GM23338 (cell line): ENCODE data around the gene KRT17. TPM values are rescaled to one million over a fixed set of nuclear protein-coding genes. Genes with fewer than 3 reads are reported as not detected.

Experiments
- ATAC-seq: fragments of 200-7000 bp; cut with Tn5 transposase; 3 replicates; pipeline ENCODE4 v1.9.1; 2020
- DNase-seq: peaks from one replicate; pipeline ENCODE4 v3.0.0-alpha.2; 2015; ENCODE audit warnings: low spot score
- H2AFZ ChIP-seq: fragments of 200-600 bp; sonication (generic); 2 replicates; pipeline ENCODE4 v1.8.0; 2016; ENCODE audit warnings: antibody characterized with exemption, mild to moderate bottlenecking, moderate library complexity
- H3F3A ChIP-seq: fragments of 200-600 bp; sonication (generic); replicated peaks from 2 replicates; pipeline ENCODE4 v1.8.0; 2017; ENCODE audit warnings: antibody characterized with exemption, mixed run types, low read depth
- H3K27ac ChIP-seq: fragments of 200-600 bp; sonication (generic); 2 replicates; pipeline ENCODE4 v1.6.1; 2016; ENCODE audit warnings: low read depth
- H3K27me3 ChIP-seq: fragments of 200-600 bp; sonication (generic); 2 replicates; pipeline ENCODE4 v1.8.0; 2016; ENCODE audit warnings: mild to moderate bottlenecking, mixed run types, moderate library complexity; ENCODE audit not compliant: insufficient read depth
- H3K36me3 ChIP-seq: fragments of 200-600 bp; sonication (generic); 2 replicates; pipeline ENCODE4 v1.8.0; 2016; ENCODE audit warnings: mild to moderate bottlenecking; ENCODE audit not compliant: insufficient read depth
- H3K4me1 ChIP-seq: fragments of 200-600 bp; sonication (generic); 2 replicates; pipeline ENCODE4 v1.8.0; 2016; ENCODE audit warnings: mild to moderate bottlenecking, moderate library complexity; ENCODE audit not compliant: insufficient read depth
- H3K4me2 ChIP-seq: fragments of 200-600 bp; sonication (generic); 2 replicates; pipeline ENCODE4 v1.7.1; 2017; ENCODE audit warnings: mixed run types
- H3K4me3 ChIP-seq: fragments of 200-600 bp; sonication (generic); 2 replicates; pipeline ENCODE4 v1.6.1; 2016; ENCODE audit warnings: mixed run types
- H3K79me2 ChIP-seq: fragments of 200-600 bp; sonication (generic); replicated peaks from 2 replicates; pipeline ENCODE4 v1.8.0; 2017; ENCODE audit warnings: mild to moderate bottlenecking; ENCODE audit not compliant: insufficient read depth
- H3K9me2 ChIP-seq: fragments of 200-600 bp; sonication (generic); 2 replicates; pipeline ENCODE4 v1.8.0; 2017; ENCODE audit not compliant: insufficient read depth
- H4K20me1 ChIP-seq: fragments of 200-600 bp; sonication (generic); replicated peaks from 2 replicates; pipeline ENCODE4 v1.8.0; 2017; ENCODE audit warnings: mild to moderate bottlenecking; ENCODE audit not compliant: insufficient read depth
- H3K27ac Mint-ChIP-seq: 2 replicates; pipeline ENCODE4 v1.8.0; 2020; ENCODE audit warnings: inconsistent platforms, mild to moderate bottlenecking, moderate library complexity, mixed read lengths
- H3K27me3 Mint-ChIP-seq: 3 replicates; pipeline ENCODE4 v1.8.0; 2022; ENCODE audit warnings: low read depth, mild to moderate bottlenecking, moderate library complexity, mixed read lengths, inconsistent platforms; ENCODE audit not compliant: insufficient read depth, poor library complexity
- H3K36me3 Mint-ChIP-seq: 3 replicates; pipeline ENCODE4 v1.8.0; 2021; ENCODE audit warnings: low read depth, mild to moderate bottlenecking, inconsistent platforms, moderate library complexity, mixed read lengths
- H3K4me1 Mint-ChIP-seq: 3 replicates; pipeline ENCODE4 v1.8.0; 2020; ENCODE audit warnings: mild to moderate bottlenecking, inconsistent platforms, mixed read lengths
- H3K4me3 Mint-ChIP-seq: 3 replicates; pipeline ENCODE4 v1.8.0; 2021; ENCODE audit warnings: moderate library complexity, mild to moderate bottlenecking, inconsistent platforms, mixed read lengths
- H3K9me3 Mint-ChIP-seq: 3 replicates; pipeline ENCODE4 v1.8.0; 2020; ENCODE audit warnings: moderate library complexity, mild to moderate bottlenecking, inconsistent platforms, mixed read lengths
- CREB1 ChIP-seq: fragments of 250-450 bp; sonication (Bioruptor Pico); IDR thresholded peaks from 2 replicates; pipeline ENCODE4 v1.5.0; 2020; ENCODE audit warnings: low read depth, mild to moderate bottlenecking, moderate library complexity
- CTCF ChIP-seq, 2 experiments: fragments of 200-600 bp in 1 of 2; sonication (generic) in 1 of 2; conservative IDR thresholded peaks; 2 replicates each; pipeline versions ENCODE4 v1.5.1 to v1.6.1; 2016 to 2017; ENCODE audit warnings: antibody characterized with exemption in 2 of 2, low read depth in 2 of 2, mild to moderate bottlenecking in 2 of 2, moderate library complexity in 1 of 2
- ETS1 ChIP-seq: IDR thresholded peaks from 2 replicates; pipeline ENCODE4 v1.6.1; 2016; ENCODE audit warnings: antibody characterized with exemption
- EZH2 ChIP-seq: fragments of 200-600 bp; sonication (generic); IDR thresholded peaks from one replicate; pipeline ENCODE4 v1.8.0; 2017; ENCODE audit warnings: antibody characterized with exemption, mild to moderate bottlenecking, low read depth; ENCODE audit not compliant: unreplicated experiment
- EZH2phosphoT487 ChIP-seq: fragments of 200-600 bp; sonication (generic); IDR thresholded peaks from one replicate; pipeline ENCODE4 v1.8.1; 2018; ENCODE audit warnings: antibody characterized with exemption; ENCODE audit not compliant: unreplicated experiment
- JUNB ChIP-seq: IDR thresholded peaks from one replicate; pipeline ENCODE4 v1.6.1; 2016; ENCODE audit warnings: antibody characterized with exemption; ENCODE audit not compliant: unreplicated experiment
- NANOG ChIP-seq: IDR thresholded peaks from 2 replicates; pipeline ENCODE4 v1.6.1; 2016; ENCODE audit warnings: antibody characterized with exemption, borderline replicate concordance
- POLR2AphosphoS5 ChIP-seq: IDR thresholded peaks from 2 replicates; pipeline ENCODE4 v1.6.1; 2016; ENCODE audit warnings: antibody characterized with exemption, low read depth
- STAT1 ChIP-seq: IDR thresholded peaks from one replicate; pipeline ENCODE4 v1.6.1; 2016; ENCODE audit warnings: antibody characterized with exemption; ENCODE audit not compliant: unreplicated experiment
- ZNF114 ChIP-seq: fragments of 250-450 bp; sonication (Bioruptor Pico); IDR thresholded peaks from 2 replicates; pipeline ENCODE4 v1.5.0; 2020; ENCODE audit warnings: mild to moderate bottlenecking, moderate library complexity
- ZNF331 ChIP-seq: fragments of 250-450 bp; sonication (Bioruptor Pico); IDR thresholded peaks from 2 replicates; pipeline ENCODE4 v1.5.0; 2020; ENCODE audit warnings: low read depth, mild to moderate bottlenecking, moderate library complexity
- ZNF462 ChIP-seq: fragments of 250-450 bp; sonication (Bioruptor Pico); IDR thresholded peaks from 2 replicates; pipeline ENCODE4 v1.5.0; 2020; ENCODE audit warnings: mild to moderate bottlenecking, moderate library complexity
- polyA plus RNA-seq: library from polyadenylated mRNA; unstranded; fragments of >200 nt; fragmentation: Nextera tagmentation; extraction: Ambion mirVana; gene quantifications from 2 replicates; pipeline ENCODE4 v1.2.1, GENCODE V29; 2016
- total RNA-seq: library from RNA; depleted of rRNA; stranded (reverse); fragments of >200 nt; shearing (Covaris generic); gene quantifications from 2 replicates; pipeline ENCODE4 v1.2.3, GENCODE V29; 2014
- TF ChIP-seq, protein P1 (sequence below): IDR thresholded peaks from one replicate; pipeline ENCODE4 v1.6.1; 2018; ENCODE audit warnings: antibody characterized with exemption; ENCODE audit not compliant: unreplicated experiment

Gene KRT17
- total and polyA plus RNA-seq, 2 experiments from 2014 or later, result 0.63 to 1.8 TPM

DNA sequence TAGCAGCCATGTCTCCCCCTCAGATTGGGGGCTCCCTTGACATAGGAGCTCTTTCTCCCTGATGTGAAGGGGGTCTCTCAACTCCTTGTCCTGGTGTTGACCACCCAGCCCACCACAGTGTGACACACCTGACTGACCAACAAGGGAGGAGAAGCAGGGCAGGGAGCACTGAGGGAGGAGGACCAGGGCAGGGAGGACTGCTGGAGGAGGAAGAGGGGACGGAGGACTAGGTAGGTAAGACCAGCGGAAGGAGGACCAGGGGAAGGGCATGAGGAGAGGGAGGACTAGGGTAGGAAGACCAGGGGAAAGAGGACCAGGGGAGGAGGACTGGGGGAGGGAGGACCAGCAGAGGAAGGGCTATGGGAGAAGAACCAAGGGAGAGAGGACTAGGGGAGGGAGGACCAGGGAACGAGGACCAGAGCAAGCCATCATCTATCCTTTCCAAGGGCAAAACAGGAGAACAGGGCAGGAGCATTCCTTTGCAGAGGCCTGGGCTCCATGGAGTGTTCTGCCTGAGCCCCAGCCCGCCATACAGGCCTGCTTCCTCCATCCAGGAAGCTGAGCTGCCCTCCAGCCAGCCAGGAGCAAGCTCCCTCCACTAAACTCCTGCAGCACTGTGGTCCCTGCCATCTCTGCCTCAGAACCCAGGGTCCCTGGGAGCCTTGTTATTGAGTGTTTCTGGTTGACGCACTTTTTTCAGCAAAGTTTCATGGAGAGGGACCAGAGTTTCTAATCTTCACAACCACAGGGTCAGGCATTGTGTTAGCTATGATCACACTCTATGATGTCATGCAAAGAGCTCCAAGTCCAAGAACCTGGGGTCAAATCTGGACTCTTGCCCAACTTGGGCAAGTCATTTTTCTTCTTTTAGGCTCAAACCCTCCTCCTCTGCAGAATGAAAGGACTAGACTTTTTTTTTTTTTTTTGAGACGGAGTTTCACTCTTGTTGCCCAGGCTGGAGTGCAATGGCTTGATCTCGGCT, 15.4 kb upstream of the KRT17 start:
- H3K9me3 Mint-ChIP-seq, result no peaks in the 10 kb centered on the region
- Histone ChIP-seq H3K4me3 (no peak overlapping the region), H2AFZ (no peak overlapping the region; the same call in 1 of the 2 replicates), H4K20me1 (no peaks in the 10 kb centered on the region), H3K27ac (no peak overlapping the region), H3K4me2 (no peak overlapping the region), H3K36me3 (no peaks in the 10 kb centered on the region), H3K4me1 (0 out of 2 replicates have a peak, but pooled peaks cover 6% of the 10 kb centered on the region), H3K9me2 (no peaks in the 10 kb centered on the region), H3K79me2 (no peaks in the 10 kb centered on the region), H3F3A (no peaks in the 10 kb centered on the region), H3K27me3 (no peaks in the 10 kb centered on the region)
- DNase-seq (no peak), ATAC-seq (no peak)
- TF ChIP-seq EZH2 (no peak), CREB1 (no peak), STAT1 (no peak), EZH2phosphoT487 (no peak), NANOG (no peak), POLR2AphosphoS5 (no peak), ZNF331 (no peak), ETS1 (no peak), JUNB (no peak), ZNF462 (CRISPR knock-in tag) (no peak), CTCF (conservative IDR thresholded peaks at IDR 0.05; ENCODE audit: low read depth in 2 of 2) (no peak), ZNF114 (CRISPR knock-in tag) (no peak)
- TF ChIP-seq, protein P1, sequence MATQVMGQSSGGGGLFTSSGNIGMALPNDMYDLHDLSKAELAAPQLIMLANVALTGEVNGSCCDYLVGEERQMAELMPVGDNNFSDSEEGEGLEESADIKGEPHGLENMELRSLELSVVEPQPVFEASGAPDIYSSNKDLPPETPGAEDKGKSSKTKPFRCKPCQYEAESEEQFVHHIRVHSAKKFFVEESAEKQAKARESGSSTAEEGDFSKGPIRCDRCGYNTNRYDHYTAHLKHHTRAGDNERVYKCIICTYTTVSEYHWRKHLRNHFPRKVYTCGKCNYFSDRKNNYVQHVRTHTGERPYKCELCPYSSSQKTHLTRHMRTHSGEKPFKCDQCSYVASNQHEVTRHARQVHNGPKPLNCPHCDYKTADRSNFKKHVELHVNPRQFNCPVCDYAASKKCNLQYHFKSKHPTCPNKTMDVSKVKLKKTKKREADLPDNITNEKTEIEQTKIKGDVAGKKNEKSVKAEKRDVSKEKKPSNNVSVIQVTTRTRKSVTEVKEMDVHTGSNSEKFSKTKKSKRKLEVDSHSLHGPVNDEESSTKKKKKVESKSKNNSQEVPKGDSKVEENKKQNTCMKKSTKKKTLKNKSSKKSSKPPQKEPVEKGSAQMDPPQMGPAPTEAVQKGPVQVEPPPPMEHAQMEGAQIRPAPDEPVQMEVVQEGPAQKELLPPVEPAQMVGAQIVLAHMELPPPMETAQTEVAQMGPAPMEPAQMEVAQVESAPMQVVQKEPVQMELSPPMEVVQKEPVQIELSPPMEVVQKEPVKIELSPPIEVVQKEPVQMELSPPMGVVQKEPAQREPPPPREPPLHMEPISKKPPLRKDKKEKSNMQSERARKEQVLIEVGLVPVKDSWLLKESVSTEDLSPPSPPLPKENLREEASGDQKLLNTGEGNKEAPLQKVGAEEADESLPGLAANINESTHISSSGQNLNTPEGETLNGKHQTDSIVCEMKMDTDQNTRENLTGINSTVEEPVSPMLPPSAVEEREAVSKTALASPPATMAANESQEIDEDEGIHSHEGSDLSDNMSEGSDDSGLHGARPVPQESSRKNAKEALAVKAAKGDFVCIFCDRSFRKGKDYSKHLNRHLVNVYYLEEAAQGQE, result no peak
- no peak overlapping the region for H3K27ac Mint-ChIP-seq
- H3K4me1 Mint-ChIP-seq, result peaks cover 10% of the 10 kb centered on the region
- peaks cover 12% of the 10 kb centered on the region for H3K27me3 Mint-ChIP-seq
- no peaks in the 10 kb centered on the region for H3K36me3 Mint-ChIP-seq
- no peak overlapping the region for H3K4me3 Mint-ChIP-seq
